ENCODE measurements around the gene GTF3C1. TPM values are rescaled to one million over a fixed set of nuclear protein-coding genes. Genes with fewer than 3 reads are reported as not detected.

The GTF3C1 gene
- total and polyA plus RNA-seq, 4 donors, result 15.3 to 28.0 (median 22.2) TPM

- no peak for DNase-seq (ENCODE audit: low spot score)
- Histone ChIP-seq H3K27me3 (ENCODE audit: control insufficient read depth in 4 of 4, insufficient read depth in 4 of 4, low read length in 3 of 4) (no peaks in the 10 kb centered on the region), H3K4me3 (ENCODE audit: low read depth in 1 of 3, low read length in 3 of 3) (no peak overlapping the region), H3K9ac (ENCODE audit: low read depth in 1 of 2, low read length in 2 of 2) (no peak overlapping the region), H3K27ac (ENCODE audit: low read depth in 1 of 2, low read length in 2 of 2) (no peak overlapping the region), H3K4me1 (ENCODE audit: control insufficient read depth in 4 of 4, insufficient read depth in 4 of 4, low read length in 3 of 4) (no peaks in the 10 kb centered on the region), H3K36me3 (ENCODE audit: control insufficient read depth in 4 of 4, insufficient read depth in 3 of 4, low read depth in 1 of 4, low read length in 3 of 4) (no peaks in the 10 kb centered on the region), H3K9me3 (ENCODE audit: control insufficient read depth in 4 of 4, low read length in 3 of 4) (no peaks in the 10 kb centered on the region)
- no peak for TF ChIP-seq FOXA2 (IDR thresholded peaks at IDR 0.05)
- TF ChIP-seq TAF1 (conservative IDR thresholded peaks at IDR 0.05), result no peak
- no peak for TF ChIP-seq RAD21 (IDR thresholded peaks at IDR 0.05)
- TF ChIP-seq JUND (IDR thresholded peaks at IDR 0.05), result no peak
- no peak for TF ChIP-seq EGR1 (IDR thresholded peaks at IDR 0.05; ENCODE audit: low read depth in 2 of 2)
- TF ChIP-seq FOXA1 (IDR thresholded peaks at IDR 0.05), result no peak
- peak; percentile 81 to 88 for TF ChIP-seq RXRA (IDR thresholded peaks at IDR 0.05)
- no peak for TF ChIP-seq GABPA (IDR thresholded peaks at IDR 0.05 in 1 of 2, conservative IDR thresholded peaks at IDR 0.05 in 1 of 2)
- no peak for TF ChIP-seq HNF4G (IDR thresholded peaks at IDR 0.05)
- TF ChIP-seq NR2F2 (IDR thresholded peaks at IDR 0.05), result peak; percentile 28
- WGBS, result 81% methylated on average over 10 of the region's 10 CpGs
Observed at GRCh38 chr16:27598931-27599565, 49.3 kb upstream of the GTF3C1 start.

GRCh38 chr16:27598220-27598619 lies 48.5 kb upstream of the GTF3C1 start:
- no peak overlapping the region for H3K27ac ChIP-seq (ENCODE audit: low read depth in 1 of 2, low read length in 2 of 2)
- H3K4me1 ChIP-seq (ENCODE audit: control insufficient read depth in 4 of 4, insufficient read depth in 4 of 4, low read length in 3 of 4), result no peaks in the 10 kb centered on the region
- H3K9me3 ChIP-seq (ENCODE audit: control insufficient read depth in 4 of 4, low read length in 3 of 4), result no peaks in the 10 kb centered on the region
- no peak for DNase-seq (ENCODE audit: low spot score)
- TF ChIP-seq CTCF (IDR thresholded peaks at IDR 0.05; ENCODE audit: low read depth, low read length, missing input control) (no peak), RXRA (IDR thresholded peaks at IDR 0.05) (no peak), JUND (IDR thresholded peaks at IDR 0.05) (no peak), YY1 (IDR thresholded peaks at IDR 0.05) (no peak), MAX (IDR thresholded peaks at IDR 0.05) (no peak), EGR1 (IDR thresholded peaks at IDR 0.05; ENCODE audit: low read depth in 2 of 2) (no peak), ZBTB33 (IDR thresholded peaks at IDR 0.05) (no peak), HNF4G (IDR thresholded peaks at IDR 0.05) (no peak)
- 92% methylated on average over 6 of the region's 6 CpGs for WGBS
- H3K4me3 ChIP-seq (ENCODE audit: low read depth in 1 of 3, low read length in 3 of 3), result no peak overlapping the region
- no peaks in the 10 kb centered on the region for H3K36me3 ChIP-seq (ENCODE audit: control insufficient read depth in 4 of 4, insufficient read depth in 3 of 4, low read depth in 1 of 4, low read length in 3 of 4)
- no peaks in the 10 kb centered on the region for H3K27me3 ChIP-seq (ENCODE audit: control insufficient read depth in 4 of 4, insufficient read depth in 4 of 4, low read length in 3 of 4)
- H3K9ac ChIP-seq (ENCODE audit: low read depth in 1 of 2, low read length in 2 of 2), result no peak overlapping the region

- no peak for DNase-seq (ENCODE audit: low spot score)
- Histone ChIP-seq H3K9me3 (ENCODE audit: control insufficient read depth in 4 of 4, low read length in 3 of 4) (no peaks in the 10 kb centered on the region), H3K27me3 (ENCODE audit: control insufficient read depth in 4 of 4, insufficient read depth in 4 of 4, low read length in 3 of 4) (no peaks in the 10 kb centered on the region), H3K4me3 (ENCODE audit: low read depth in 1 of 3, low read length in 3 of 3) (no peak overlapping the region), H3K4me1 (ENCODE audit: control insufficient read depth in 4 of 4, insufficient read depth in 4 of 4, low read length in 3 of 4) (no peaks in the 10 kb centered on the region), H3K36me3 (ENCODE audit: control insufficient read depth in 4 of 4, insufficient read depth in 3 of 4, low read depth in 1 of 4, low read length in 3 of 4) (no peaks in the 10 kb centered on the region), H3K9ac (ENCODE audit: low read depth in 1 of 2, low read length in 2 of 2) (no peak overlapping the region), H3K27ac (ENCODE audit: low read depth in 1 of 2, low read length in 2 of 2) (no peak overlapping the region)
- WGBS, result 96% methylated on average over 3 of the region's 3 CpGs
- TF ChIP-seq TAF1 (conservative IDR thresholded peaks at IDR 0.05), result no peak
- no peak for TF ChIP-seq YY1 (IDR thresholded peaks at IDR 0.05)
- TF ChIP-seq RAD21 (IDR thresholded peaks at IDR 0.05), result no peak
- no peak for TF ChIP-seq SP1 (IDR thresholded peaks at IDR 0.05)
- no peak for TF ChIP-seq REST (IDR thresholded peaks at IDR 0.05)
- no peak for TF ChIP-seq CTCF (IDR thresholded peaks at IDR 0.05; ENCODE audit: low read depth, low read length, missing input control)
- TF ChIP-seq, protein P1, sequence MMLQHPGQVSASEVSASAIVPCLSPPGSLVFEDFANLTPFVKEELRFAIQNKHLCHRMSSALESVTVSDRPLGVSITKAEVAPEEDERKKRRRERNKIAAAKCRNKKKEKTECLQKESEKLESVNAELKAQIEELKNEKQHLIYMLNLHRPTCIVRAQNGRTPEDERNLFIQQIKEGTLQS (IDR thresholded peaks at IDR 0.05), result no peak
Observed at GRCh38 chr16:27597361-27597760, 47.6 kb upstream of the GTF3C1 start.

Measured in liver (tissue), 9 donors.